Measurements from ENCODE around the gene CX3CL1. TPM values are rescaled to one million over a fixed set of nuclear protein-coding genes. Genes with fewer than 3 reads are reported as not detected.

CX3CL1 gene
- polyA plus RNA-seq, 1 donor (not counting 4 experiments of a cell fraction or from before 2014, with no cell fraction given) = 0.47 TPM

- Histone ChIP-seq H2AFZ (ENCODE audit: control insufficient read depth, low read length) (no peak overlapping the region), H3K36me3 (ENCODE audit: control insufficient read depth in 2 of 2, extremely low read depth in 1 of 2, insufficient read depth in 2 of 2, low read length in 2 of 2) (no peaks in the 10 kb centered on the region), H3K27ac (ENCODE audit: control insufficient read depth, insufficient read depth, low read length) (no peak overlapping the region), H3K9ac (ENCODE audit: control insufficient read depth, extremely low read depth, insufficient read depth, low read length) (no peak overlapping the region), H3K4me2 (ENCODE audit: control insufficient read depth, extremely low read depth, insufficient read depth, low read depth, low read length) (no peak overlapping the region), H3K9me1 (ENCODE audit: control insufficient read depth, extremely low read depth, insufficient read depth, low read length) (no peaks in the 10 kb centered on the region), H3K27me3 (ENCODE audit: control insufficient read depth, extremely low read depth, insufficient read depth, low read length) (no peaks in the 10 kb centered on the region), H4K20me1 (ENCODE audit: control insufficient read depth, extremely low read depth, insufficient read depth, low read length) (no peaks in the 10 kb centered on the region), H3K79me2 (ENCODE audit: control insufficient read depth, insufficient read depth, low read length) (no peaks in the 10 kb centered on the region), H3K9me3 (ENCODE audit: control insufficient read depth, low read depth, low read length) (no peaks in the 10 kb centered on the region), H3K4me1 (ENCODE audit: control insufficient read depth, extremely low read depth, insufficient read depth, low read length) (peaks cover 7% of the 10 kb centered on the region), H3K4me3 (ENCODE audit: control insufficient read depth in 2 of 3, extremely low read depth in 1 of 3, insufficient read depth in 2 of 3, low read depth in 1 of 3, low read length in 3 of 3) (no peak overlapping the region)
- DNase-seq (ENCODE audit: low read depth, low spot score) (no peak), FAIRE-seq (no peak)
- dilution Hi-C loops (cut with MboI; ENCODE audit: extremely low pct_ligation_motif_present, low sequenced_read_pairs) = no loop called here
- TF ChIP-seq CTCF (optimal IDR thresholded peaks at IDR 0.05 in 1 of 3, IDR thresholded peaks at IDR 0.05 in 1 of 3, conservative IDR thresholded peaks at IDR 0.05 in 1 of 3; ENCODE audit: extremely low read depth in 1 of 3, insufficient read depth in 2 of 3, low read length in 3 of 3) (no peak), EZH2 (IDR thresholded peaks at IDR 0.05; ENCODE audit: low read length) (no peak)
Observed at GRCh38 chr16:57355898-57356414, 16.3 kb upstream of the CX3CL1 start.

GRCh38 chr16:57356547-57356946 lies 15.7 kb upstream of the CX3CL1 start:
- no peaks in the 10 kb centered on the region for H4K20me1 ChIP-seq (ENCODE audit: control insufficient read depth, extremely low read depth, insufficient read depth, low read length)
- H3K9me3 ChIP-seq (ENCODE audit: control insufficient read depth, low read depth, low read length) = no peaks in the 10 kb centered on the region
- H3K36me3 ChIP-seq (ENCODE audit: control insufficient read depth in 2 of 2, extremely low read depth in 1 of 2, insufficient read depth in 2 of 2, low read length in 2 of 2) = no peaks in the 10 kb centered on the region
- no peaks in the 10 kb centered on the region for H3K27me3 ChIP-seq (ENCODE audit: control insufficient read depth, extremely low read depth, insufficient read depth, low read length)
- no peak overlapping the region for H3K9ac ChIP-seq (ENCODE audit: control insufficient read depth, extremely low read depth, insufficient read depth, low read length)
- DNase-seq (ENCODE audit: low read depth, low spot score) (no peak), FAIRE-seq (no peak)
- no peaks in the 10 kb centered on the region for H3K79me2 ChIP-seq (ENCODE audit: control insufficient read depth, insufficient read depth, low read length)
- H3K4me2 ChIP-seq (ENCODE audit: control insufficient read depth, extremely low read depth, insufficient read depth, low read depth, low read length) = no peak overlapping the region
- H3K4me1 ChIP-seq (ENCODE audit: control insufficient read depth, extremely low read depth, insufficient read depth, low read length) = peaks cover 7% of the 10 kb centered on the region
- H3K27ac ChIP-seq (ENCODE audit: control insufficient read depth, insufficient read depth, low read length) = no peak overlapping the region
- dilution Hi-C loops (cut with MboI; ENCODE audit: extremely low pct_ligation_motif_present, low sequenced_read_pairs) = no loop called here
- no peak overlapping the region for H3K4me3 ChIP-seq (ENCODE audit: control insufficient read depth in 2 of 3, extremely low read depth in 1 of 3, insufficient read depth in 2 of 3, low read depth in 1 of 3, low read length in 3 of 3)
- TF ChIP-seq CTCF (optimal IDR thresholded peaks at IDR 0.05 in 1 of 3, IDR thresholded peaks at IDR 0.05 in 1 of 3, conservative IDR thresholded peaks at IDR 0.05 in 1 of 3; ENCODE audit: extremely low read depth in 1 of 3, insufficient read depth in 2 of 3, low read length in 3 of 3) (no peak), EZH2 (IDR thresholded peaks at IDR 0.05; ENCODE audit: low read length) (no peak)
- no peak overlapping the region for H2AFZ ChIP-seq (ENCODE audit: control insufficient read depth, low read length)
- H3K9me1 ChIP-seq (ENCODE audit: control insufficient read depth, extremely low read depth, insufficient read depth, low read length) = no peaks in the 10 kb centered on the region

All from keratinocyte (primary cell).